ENCODE data around the gene PCYOX1L.

DNA sequence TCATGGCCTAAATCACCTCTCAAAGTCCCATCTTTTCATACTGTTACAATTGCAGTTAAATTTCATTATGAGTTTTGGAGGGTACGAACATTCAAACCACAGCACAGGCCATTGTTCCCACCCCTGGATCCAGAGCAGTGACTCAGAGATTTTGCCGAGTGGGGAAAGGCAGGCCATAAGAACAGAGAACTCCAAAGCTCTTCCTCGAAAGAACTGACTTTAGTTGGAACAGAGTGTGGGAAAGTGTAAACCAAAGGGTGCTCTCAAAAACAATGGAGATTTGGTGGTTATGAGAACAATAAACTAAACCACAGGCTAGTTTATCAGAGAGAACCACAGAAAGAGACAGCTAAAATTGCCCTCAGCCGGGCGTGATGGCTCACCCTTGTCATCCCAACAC is 32.0 kb upstream of the PCYOX1L start:
- TF ChIP-seq POLR2AphosphoS5 (IDR thresholded peaks at IDR 0.05; ENCODE audit: low read depth, low read length) (no peak), POLR2A (IDR thresholded peaks at IDR 0.05; ENCODE audit: low read depth, low read length) (no peak)

Measured in GM12892 (cell line).